Endothelial cell of hepatic sinusoid (primary cell): ENCODE results near the gene USP25.

Experiments used
- in situ Hi-C: cut with HindIII; loops from 2 replicates; pipeline ENCODE4 v1.10.0; 2017; ENCODE audit warnings: low sequenced_read_pairs

Gene USP25

GRCh38 chr21:15797577-15798363 lies 68.0 kb downstream of the USP25 start:
- in situ Hi-C loops: no loop called here

GRCh38 chr21:15801352-15801863 lies 71.6 kb downstream of the USP25 start:
- in situ Hi-C loops: no loop called here

- in situ Hi-C loops: no loop called here
These were observed 74.6 kb downstream of the USP25 start for GRCh38 chr21:15804247-15805005.

- in situ Hi-C loops: no loop called here
These were observed 79.3 kb downstream of the USP25 start for GRCh38 chr21:15809065-15809464.

GRCh38 chr21:15809818-15810217 lies 80.0 kb downstream of the USP25 start:
- in situ Hi-C loops: no loop called here

- in situ Hi-C loops: no loop called here
These were observed 85.5 kb downstream of the USP25 start for GRCh38 chr21:15815285-15815684.

GRCh38 chr21:15820327-15820726 lies 90.5 kb downstream of the USP25 start:
- in situ Hi-C loops: no loop called here

GRCh38 chr21:15820852-15821379 lies 91.1 kb downstream of the USP25 start:
- in situ Hi-C loops: no loop called here

GRCh38 chr21:15823486-15824150 lies 93.8 kb downstream of the USP25 start:
- in situ Hi-C loops: no loop called here

- in situ Hi-C loops: no loop called here
These were observed 95.9 kb downstream of the USP25 start for GRCh38 chr21:15825700-15826099.

- in situ Hi-C loops: no loop called here
These were observed 96.5 kb downstream of the USP25 start for GRCh38 chr21:15826147-15826780.

GRCh38 chr21:15826908-15827601 lies 97.3 kb downstream of the USP25 start:
- in situ Hi-C loops: no loop called here

GRCh38 chr21:15831497-15831896 lies 101.7 kb downstream of the USP25 start:
- in situ Hi-C loops: loop anchor here (5.0 kb wide), 1 partner anchor 104 kb away; the partner anchor contains the start of gene USP25

- in situ Hi-C loops: no loop called here
These were observed 107.9 kb downstream of the USP25 start for GRCh38 chr21:15837645-15838044.

GRCh38 chr21:15839026-15839425 lies 109.2 kb downstream of the USP25 start:
- in situ Hi-C loops: no loop called here

GRCh38 chr21:15839601-15840000 lies 109.8 kb downstream of the USP25 start:
- in situ Hi-C loops: no loop called here

GRCh38 chr21:15840406-15840805 lies 110.6 kb downstream of the USP25 start:
- in situ Hi-C loops: no loop called here

GRCh38 chr21:15841856-15842564 lies 112.2 kb downstream of the USP25 start:
- in situ Hi-C loops: no loop called here

- in situ Hi-C loops: no loop called here
These were observed 112.7 kb downstream of the USP25 start for GRCh38 chr21:15842565-15842880.

- in situ Hi-C loops: no loop called here
These were observed 114.0 kb downstream of the USP25 start for GRCh38 chr21:15843766-15844165.
